Upper lobe of left lung (tissue), 4 donors: Measurements from ENCODE around the gene TXNRD1.

Experiments
- POLR2A ChIP-seq, 4 donors: fragments of 450-650 bp; IDR thresholded peaks; one replicate each; pipeline ENCODE4 v1.5.1; 2016 to 2017; ENCODE audit warnings: antibody characterized with exemption in 4 of 4, mild to moderate bottlenecking in 2 of 4
- TF ChIP-seq, protein P1 (sequence below), 6 experiments: fragments of 450-650 bp in 4 of 6; fragments of 200-600 bp in 2 of 6; sonication (generic) in 2 of 6; IDR thresholded peaks; one replicate each; pipeline ENCODE4 v1.5.1; 2016 to 2019; ENCODE audit warnings: antibody characterized with exemption in 6 of 6

DNA sequence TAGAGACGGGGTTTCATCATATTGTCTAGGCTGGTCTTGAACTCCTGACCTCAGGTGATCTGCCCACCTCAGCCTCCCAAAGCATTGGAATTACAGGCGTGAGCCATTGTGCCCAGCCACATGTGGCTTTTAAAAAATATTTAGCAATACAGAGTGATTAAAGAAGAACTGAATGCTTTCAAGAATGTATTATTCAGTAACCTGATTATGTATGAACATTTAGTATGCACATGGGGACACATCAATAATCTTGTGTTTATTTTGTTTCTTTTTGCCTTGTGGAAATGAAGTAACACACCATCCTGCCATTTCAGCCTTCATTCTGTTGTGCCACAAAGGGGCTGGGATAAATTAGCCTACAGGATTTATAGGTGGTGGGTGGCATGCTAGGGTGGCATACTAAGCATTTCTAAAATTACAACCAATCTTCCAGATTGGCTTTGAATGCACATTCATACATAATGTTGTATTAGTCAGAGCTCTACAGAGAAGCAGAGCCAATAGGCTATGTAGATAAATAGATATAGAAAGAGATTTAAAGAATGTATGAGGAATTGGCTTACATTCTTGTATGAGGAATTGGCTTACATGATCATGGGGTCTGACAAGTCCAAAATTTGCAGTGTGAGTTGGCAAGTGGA lies 25.5 kb upstream of the TXNRD1 start:
- TF ChIP-seq POLR2A (IDR thresholded peaks at IDR 0.05) = no peak
- TF ChIP-seq, protein P1, sequence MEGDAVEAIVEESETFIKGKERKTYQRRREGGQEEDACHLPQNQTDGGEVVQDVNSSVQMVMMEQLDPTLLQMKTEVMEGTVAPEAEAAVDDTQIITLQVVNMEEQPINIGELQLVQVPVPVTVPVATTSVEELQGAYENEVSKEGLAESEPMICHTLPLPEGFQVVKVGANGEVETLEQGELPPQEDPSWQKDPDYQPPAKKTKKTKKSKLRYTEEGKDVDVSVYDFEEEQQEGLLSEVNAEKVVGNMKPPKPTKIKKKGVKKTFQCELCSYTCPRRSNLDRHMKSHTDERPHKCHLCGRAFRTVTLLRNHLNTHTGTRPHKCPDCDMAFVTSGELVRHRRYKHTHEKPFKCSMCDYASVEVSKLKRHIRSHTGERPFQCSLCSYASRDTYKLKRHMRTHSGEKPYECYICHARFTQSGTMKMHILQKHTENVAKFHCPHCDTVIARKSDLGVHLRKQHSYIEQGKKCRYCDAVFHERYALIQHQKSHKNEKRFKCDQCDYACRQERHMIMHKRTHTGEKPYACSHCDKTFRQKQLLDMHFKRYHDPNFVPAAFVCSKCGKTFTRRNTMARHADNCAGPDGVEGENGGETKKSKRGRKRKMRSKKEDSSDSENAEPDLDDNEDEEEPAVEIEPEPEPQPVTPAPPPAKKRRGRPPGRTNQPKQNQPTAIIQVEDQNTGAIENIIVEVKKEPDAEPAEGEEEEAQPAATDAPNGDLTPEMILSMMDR (IDR thresholded peaks at IDR 0.05) = no peak
